NCI-H82 treated with DMSO at 0.1 percent for 48 hours (cell line): Measurements from ENCODE around the gene RYR2.
"Not testable (repeated sequence)": the region's sequence is repeated elsewhere in the genome, so short reads cannot be mapped to it uniquely, and the experiment has no call there.

Source experiments
- DNase-seq: peaks from one replicate; lab custom pipeline; 2025; ENCODE audit not compliant: unreplicated experiment; lab: John Stamatoyannopoulos, UW

The RYR2 gene

DNA sequence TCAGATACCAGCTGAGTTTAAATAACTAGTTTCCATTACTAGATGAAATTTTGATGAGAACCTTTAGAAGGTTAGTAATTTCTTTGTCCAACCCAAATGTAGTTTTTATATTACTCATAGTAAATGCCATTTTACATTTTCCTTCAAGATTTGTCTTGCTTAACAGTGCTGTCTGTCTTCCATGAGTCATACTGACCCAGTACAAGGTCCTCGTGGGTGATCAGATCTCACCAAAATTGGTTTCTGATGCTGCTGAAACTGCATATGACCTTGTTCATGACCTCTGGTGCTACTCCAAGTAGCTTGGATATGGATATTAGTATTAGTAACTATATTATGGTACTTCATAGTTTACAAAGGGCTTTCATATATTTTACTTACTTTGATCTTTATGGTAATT is 207.1 kb downstream of the RYR2 start:
- DNase-seq: no peak

DNA sequence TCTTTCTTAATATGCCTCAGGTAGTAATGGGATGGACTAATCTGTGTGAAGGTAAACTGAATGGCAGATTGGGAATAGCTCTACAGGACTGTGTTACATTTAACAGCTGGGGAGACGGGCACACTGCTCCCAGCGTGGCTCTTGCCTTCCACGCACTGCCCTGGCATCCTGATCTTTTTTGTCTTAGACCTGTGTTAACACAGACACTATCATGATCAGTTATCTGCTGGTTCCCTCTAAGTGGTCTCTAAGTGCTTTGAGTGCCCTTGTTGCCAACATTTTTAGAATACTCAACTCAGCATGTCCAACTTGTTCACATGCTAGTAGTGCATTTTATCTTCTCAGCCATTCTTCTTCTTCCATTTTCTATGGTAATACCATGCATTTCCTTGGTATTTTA is 208.1 kb downstream of the RYR2 start:
- no peak for DNase-seq

DNA sequence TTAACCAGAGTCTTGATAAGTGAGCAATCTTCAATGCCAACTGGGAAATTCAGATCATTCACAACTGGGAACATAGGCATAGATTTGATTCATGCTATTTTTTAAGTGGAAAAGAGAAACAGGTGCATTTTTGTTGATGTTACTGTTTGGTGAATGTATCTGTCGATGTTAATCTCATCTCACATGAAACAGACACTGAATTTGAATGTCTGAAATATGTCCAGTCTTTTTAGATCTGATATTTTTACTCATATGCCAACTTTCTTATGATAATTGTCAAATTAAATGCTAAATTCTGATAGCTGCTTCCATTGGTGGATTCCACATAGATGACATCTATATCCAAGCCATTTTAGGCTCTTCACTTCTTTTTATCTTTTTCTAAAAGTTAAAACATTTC is 213.1 kb downstream of the RYR2 start:
- DNase-seq: no peak

GRCh38 chr1:237258871-237259270 is 216.9 kb downstream of the RYR2 start:
- no peak for DNase-seq

GRCh38 chr1:237261198-237261597 is 219.2 kb downstream of the RYR2 start:
- DNase-seq: no peak

DNA sequence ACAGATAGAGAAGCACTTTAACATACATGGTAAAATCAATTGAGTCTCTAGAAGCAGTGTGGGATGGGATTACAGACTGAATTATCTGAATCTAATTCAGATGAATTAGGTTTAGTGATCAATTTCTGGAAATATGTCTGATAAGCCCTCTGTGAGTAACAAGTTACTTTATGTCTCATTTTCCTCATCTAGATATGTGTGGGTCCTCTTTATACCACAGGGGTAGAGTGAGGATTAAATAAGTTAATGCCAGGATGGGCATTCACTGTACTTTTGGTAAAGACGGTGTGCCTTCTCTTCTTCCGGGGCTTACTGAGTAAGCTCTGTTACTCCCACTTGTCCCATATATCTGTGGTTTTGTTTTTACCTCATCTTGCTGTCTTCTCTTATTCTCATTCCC is 225.8 kb downstream of the RYR2 start:
- DNase-seq: no peak

GRCh38 chr1:237269938-237270337 is 228.0 kb downstream of the RYR2 start:
- DNase-seq: no peak

GRCh38 chr1:237270353-237270752 is 228.4 kb downstream of the RYR2 start:
- no peak for DNase-seq

GRCh38 chr1:237277994-237278393 is 236.0 kb downstream of the RYR2 start:
- DNase-seq: not testable (repeated sequence)

- no peak for DNase-seq
Observed at GRCh38 chr1:237279629-237280028, 237.6 kb downstream of the RYR2 start.

DNA sequence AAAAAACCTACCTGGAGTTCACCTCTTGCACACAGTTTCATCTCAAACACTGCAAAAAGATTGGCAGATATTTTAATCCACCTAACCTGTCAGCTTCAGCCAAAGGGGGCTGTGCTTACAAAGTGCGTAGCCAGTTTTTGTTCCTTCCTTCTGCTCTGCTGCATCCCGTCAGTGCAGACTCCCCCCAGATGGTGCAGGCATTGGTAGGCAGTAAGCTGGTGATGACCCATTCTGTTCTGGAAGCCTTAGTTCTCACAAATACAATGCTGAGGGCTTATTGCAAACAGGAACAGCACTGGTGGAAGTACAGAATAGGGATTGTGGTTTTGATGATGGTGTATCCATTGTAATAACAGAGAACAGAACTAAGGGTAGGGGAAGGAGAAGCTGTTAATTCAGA is 239.5 kb downstream of the RYR2 start:
- DNase-seq: no peak

- DNase-seq: no peak
Observed at GRCh38 chr1:237282208-237282783, 240.3 kb downstream of the RYR2 start.

DNA sequence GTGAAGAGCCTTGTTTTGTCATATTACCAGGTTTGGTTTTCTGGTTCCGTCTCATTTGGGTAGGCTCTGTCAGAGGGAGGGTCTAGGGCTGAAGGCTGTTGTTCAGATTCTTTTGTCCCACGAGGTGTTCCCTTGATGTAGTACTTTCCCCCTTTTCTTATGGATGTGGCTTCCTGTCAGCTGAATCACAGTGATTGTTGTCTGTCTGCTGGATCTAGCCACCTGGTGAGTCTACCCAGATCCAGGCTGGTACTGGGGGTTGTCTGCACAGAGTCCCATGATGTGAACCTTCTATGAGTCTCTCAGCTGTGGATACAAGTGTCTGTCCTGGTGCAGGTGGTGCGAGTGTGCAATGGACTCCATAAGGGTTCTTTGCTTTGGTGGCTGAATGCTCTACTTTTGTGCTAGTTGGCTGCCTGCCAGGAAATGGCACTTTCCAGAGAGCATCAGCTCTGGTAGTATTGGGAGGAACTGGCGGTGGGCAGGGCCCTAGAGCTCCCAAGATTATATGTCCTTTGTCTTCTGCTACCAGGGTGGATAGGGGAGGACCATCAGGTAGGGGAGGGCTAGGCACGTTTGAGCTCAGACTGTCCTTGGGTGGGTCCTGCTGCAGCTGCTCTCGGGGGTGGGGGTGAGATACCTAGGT is 246.0 kb downstream of the RYR2 start:
- DNase-seq: no peak

GRCh38 chr1:237293804-237294203 is 251.8 kb downstream of the RYR2 start:
- DNase-seq: no peak

GRCh38 chr1:237296861-237297260 is 254.9 kb downstream of the RYR2 start:
- DNase-seq: no peak

- DNase-seq: no peak
Observed at GRCh38 chr1:237300642-237301041, 258.7 kb downstream of the RYR2 start.

DNA sequence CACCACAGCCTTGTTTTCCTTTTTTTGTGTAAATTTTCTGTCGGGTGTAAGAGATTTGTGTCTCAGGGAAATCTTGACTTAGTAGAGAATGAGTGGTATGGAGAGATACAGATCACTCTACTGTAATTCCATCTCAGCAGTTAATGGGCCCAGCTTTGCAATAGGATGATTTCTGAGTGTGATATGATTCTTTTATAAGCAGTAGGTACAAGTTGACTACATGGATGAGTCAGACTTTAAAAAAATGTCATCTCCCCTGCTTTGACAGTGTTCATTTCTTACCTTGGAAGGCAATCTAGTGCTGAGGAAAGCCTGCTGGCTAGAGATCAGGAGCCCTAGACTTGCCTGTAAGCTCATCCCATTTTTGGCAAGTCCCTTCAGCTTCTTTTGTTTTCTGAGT is 261.9 kb downstream of the RYR2 start:
- no peak for DNase-seq

GRCh38 chr1:237306726-237307125 is 264.7 kb downstream of the RYR2 start:
- no peak for DNase-seq

DNA sequence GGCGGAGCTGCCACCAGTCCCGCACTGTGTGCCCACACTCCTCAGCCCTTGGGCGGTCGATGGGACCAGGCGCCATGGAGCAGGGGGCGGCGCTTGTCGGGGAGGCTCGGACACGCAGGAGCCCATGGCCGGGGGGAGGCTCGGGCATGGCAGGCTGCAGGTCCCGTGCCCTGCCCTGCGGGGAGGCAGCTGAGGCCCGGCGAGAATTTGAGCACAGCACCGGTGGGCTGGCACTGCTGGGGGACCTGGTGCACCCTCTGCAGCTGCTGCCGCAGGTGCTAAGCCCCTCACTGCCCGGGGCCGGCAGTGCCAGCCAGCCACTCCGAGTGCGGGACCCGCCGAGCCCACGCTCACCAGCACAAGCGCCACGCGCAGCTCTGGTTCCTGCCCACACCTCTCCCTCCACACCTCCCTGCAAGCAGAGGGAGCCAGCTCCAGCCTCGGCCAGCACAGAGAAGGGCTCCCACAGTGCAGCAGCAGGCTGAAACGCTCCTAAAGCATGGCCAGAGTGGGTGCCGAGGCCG is 267.7 kb downstream of the RYR2 start:
- DNase-seq: no peak

GRCh38 chr1:237316352-237316751 is 274.4 kb downstream of the RYR2 start:
- DNase-seq: no peak

DNA sequence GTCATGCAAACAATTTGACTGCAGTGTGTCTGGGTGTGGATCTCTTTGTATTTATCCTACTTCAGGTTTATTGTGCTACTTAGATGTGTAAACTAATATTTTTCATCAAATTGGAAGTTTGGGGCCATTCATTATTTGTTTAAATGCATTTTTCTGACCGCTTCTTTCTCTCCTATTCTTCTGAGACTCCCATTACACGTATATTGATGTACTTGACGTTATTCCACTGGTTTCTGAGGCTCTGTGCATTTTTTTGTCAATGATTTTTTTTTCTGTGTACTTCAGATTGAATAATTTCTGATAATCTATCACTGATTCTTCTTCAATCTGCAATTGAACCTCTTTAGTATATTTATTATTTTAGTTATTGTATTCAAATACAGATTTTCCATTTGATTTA is 276.8 kb downstream of the RYR2 start:
- no peak for DNase-seq

- no peak for DNase-seq
Observed at GRCh38 chr1:237320890-237321289, 278.9 kb downstream of the RYR2 start.

DNA sequence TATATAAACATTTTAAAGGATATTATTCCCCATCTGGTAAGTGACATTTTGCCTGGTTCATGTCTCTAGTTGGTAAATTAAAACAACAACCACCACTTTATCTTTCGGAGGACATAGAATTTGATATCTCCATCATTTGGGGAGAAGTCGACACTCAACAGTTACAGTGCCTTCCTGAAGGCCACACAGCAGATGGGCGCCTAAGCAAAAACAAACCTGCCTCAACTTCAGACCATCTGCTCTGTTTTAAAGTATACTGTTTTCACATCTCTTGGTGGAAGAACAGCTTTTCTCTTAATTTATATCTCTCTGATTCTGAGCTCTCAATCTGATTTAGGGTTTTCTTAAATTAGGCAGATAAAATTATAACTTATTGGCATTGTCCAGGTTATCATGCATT is 282.2 kb downstream of the RYR2 start:
- no peak for DNase-seq
